ENCODE data around the gene ENDOU.

- no peak for TF ChIP-seq EZH2 (IDR thresholded peaks at IDR 0.05; ENCODE audit: insufficient read depth, poor library complexity, severe bottlenecking)
- TF ChIP-seq EZH2phosphoT487 (IDR thresholded peaks at IDR 0.05; ENCODE audit: insufficient read depth, low read depth): no peak
Measured at GRCh38 chr12:47733142-47733541, 7.9 kb upstream of the ENDOU start.

Data from GM23248 (cell line).